ENCODE results near the gene MYO1B.

The MYO1B gene

GRCh38 chr2:191245046-191245868 is at the start of gene MYO1B:
Gene MYO1B (plus strand): TSS chr2:191245404. CDS start chr2:191276896, 31,492 bp downstream.
- DNase-seq (ENCODE audit: low read depth in 2 of 2): no peak

GRCh38 chr2:191197096-191197495 is 48.1 kb upstream of the MYO1B start:
- no peak for DNase-seq (ENCODE audit: low read depth in 2 of 2)

GRCh38 chr2:191198271-191198670 is 46.9 kb upstream of the MYO1B start:
- DNase-seq (ENCODE audit: low read depth in 2 of 2): no peak

- DNase-seq (ENCODE audit: low read depth in 2 of 2): no peak
Observed at GRCh38 chr2:191199929-191200512, 45.2 kb upstream of the MYO1B start.

- DNase-seq (ENCODE audit: low read depth in 2 of 2): no peak
Observed at GRCh38 chr2:191200910-191201309, 44.3 kb upstream of the MYO1B start.

GRCh38 chr2:191202209-191202721 is 42.9 kb upstream of the MYO1B start:
- no peak for DNase-seq (ENCODE audit: low read depth in 2 of 2)

- DNase-seq (ENCODE audit: low read depth in 2 of 2): no peak
Observed at GRCh38 chr2:191202881-191203397, 42.3 kb upstream of the MYO1B start.

GRCh38 chr2:191204433-191204832 is 40.8 kb upstream of the MYO1B start:
- DNase-seq (ENCODE audit: low read depth in 2 of 2): no peak

- DNase-seq (ENCODE audit: low read depth in 2 of 2): peak; percentile 8 to 39
Observed at GRCh38 chr2:191206613-191207471, 38.4 kb upstream of the MYO1B start.

GRCh38 chr2:191209340-191209739 is 35.9 kb upstream of the MYO1B start:
- DNase-seq (ENCODE audit: low read depth in 2 of 2): no peak

- no peak for DNase-seq (ENCODE audit: low read depth in 2 of 2)
Observed at GRCh38 chr2:191212119-191212518, 33.1 kb upstream of the MYO1B start.

- DNase-seq (ENCODE audit: low read depth in 2 of 2): no peak
Observed at GRCh38 chr2:191213333-191213732, 31.9 kb upstream of the MYO1B start.

- no peak for DNase-seq (ENCODE audit: low read depth in 2 of 2)
Observed at GRCh38 chr2:191215230-191215629, 30.0 kb upstream of the MYO1B start.

GRCh38 chr2:191215666-191216065 is 29.5 kb upstream of the MYO1B start:
- no peak for DNase-seq (ENCODE audit: low read depth in 2 of 2)

GRCh38 chr2:191217580-191217979 is 27.6 kb upstream of the MYO1B start:
- no peak for DNase-seq (ENCODE audit: low read depth in 2 of 2)

GRCh38 chr2:191218292-191218898 is 26.8 kb upstream of the MYO1B start:
- DNase-seq (ENCODE audit: low read depth in 2 of 2): peak in 1 of 2 donors; percentile 12

- DNase-seq (ENCODE audit: low read depth in 2 of 2): no peak
Observed at GRCh38 chr2:191220671-191221070, 24.5 kb upstream of the MYO1B start.

GRCh38 chr2:191221666-191222065 is 23.5 kb upstream of the MYO1B start:
- DNase-seq (ENCODE audit: low read depth in 2 of 2): no peak

GRCh38 chr2:191222507-191222906 is 22.7 kb upstream of the MYO1B start:
- no peak for DNase-seq (ENCODE audit: low read depth in 2 of 2)

GRCh38 chr2:191222952-191223351 is 22.3 kb upstream of the MYO1B start:
- DNase-seq (ENCODE audit: low read depth in 2 of 2): no peak

- DNase-seq (ENCODE audit: low read depth in 2 of 2): no peak
Observed at GRCh38 chr2:191225126-191225525, 20.1 kb upstream of the MYO1B start.

GRCh38 chr2:191225690-191226089 is 19.5 kb upstream of the MYO1B start:
- DNase-seq (ENCODE audit: low read depth in 2 of 2): no peak

Measured in stimulated activated CD8-positive, alpha-beta memory T cell treated with anti-CD3 and anti-CD28 coated beads, Interleukin-7, amount 100 ng/mL, for 1 hour (primary cell).